ENCODE results near the gene CFTR.

CFTR gene

GRCh38 chr7:117715784-117716445 lies 236.1 kb downstream of the CFTR start:
- Histone ChIP-seq H3K27ac (ENCODE audit: low read depth, low read length) (no peak overlapping the region), H3K36me3 (ENCODE audit: low read length) (no peaks in the 10 kb centered on the region), H3K79me2 (ENCODE audit: insufficient read depth, low read length) (no peaks in the 10 kb centered on the region), H3K9ac (ENCODE audit: low read length) (no peak overlapping the region), H3K9me3 (ENCODE audit: insufficient read depth, low read length) (no peaks in the 10 kb centered on the region), H4K20me1 (ENCODE audit: low read depth, low read length) (no peaks in the 10 kb centered on the region), H3F3A (ENCODE audit: insufficient read depth) (no peaks in the 10 kb centered on the region), H3K4me2 (ENCODE audit: low read depth, low read length, poor library complexity, severe bottlenecking) (no peak overlapping the region), H3K4me3 (ENCODE audit: insufficient read depth, low read length, poor library complexity, severe bottlenecking) (no peak overlapping the region), H3K27me3 (ENCODE audit: low read length) (no peaks in the 10 kb centered on the region), H3K9me2 (replicated peaks; ENCODE audit: insufficient read depth, low read length) (no peaks in the 10 kb centered on the region), H2AFZ (ENCODE audit: low read depth, low read length, severe bottlenecking) (no peak overlapping the region)
- no peak for TF ChIP-seq EZH2phosphoT487 (conservative IDR thresholded peaks at IDR 0.05; ENCODE audit: low read length)
- peak; percentile 54 for TF ChIP-seq CTCF (IDR thresholded peaks at IDR 0.05; ENCODE audit: insufficient read depth, low read length, poor library complexity, severe bottlenecking)

GRCh38 chr7:117716707-117717299 lies 237.0 kb downstream of the CFTR start:
- H3K4me2 ChIP-seq (ENCODE audit: low read depth, low read length, poor library complexity, severe bottlenecking): no peak overlapping the region
- H3K79me2 ChIP-seq (ENCODE audit: insufficient read depth, low read length): no peaks in the 10 kb centered on the region
- H4K20me1 ChIP-seq (ENCODE audit: low read depth, low read length): no peaks in the 10 kb centered on the region
- H3K4me3 ChIP-seq (ENCODE audit: insufficient read depth, low read length, poor library complexity, severe bottlenecking): no peak overlapping the region
- no peak overlapping the region for H3K9ac ChIP-seq (ENCODE audit: low read length)
- H2AFZ ChIP-seq (ENCODE audit: low read depth, low read length, severe bottlenecking): no peak overlapping the region
- H3K9me3 ChIP-seq (ENCODE audit: insufficient read depth, low read length): no peaks in the 10 kb centered on the region
- TF ChIP-seq CTCF (IDR thresholded peaks at IDR 0.05; ENCODE audit: insufficient read depth, low read length, poor library complexity, severe bottlenecking): no peak
- TF ChIP-seq EZH2phosphoT487 (conservative IDR thresholded peaks at IDR 0.05; ENCODE audit: low read length): no peak
- no peaks in the 10 kb centered on the region for H3K27me3 ChIP-seq (ENCODE audit: low read length)
- H3F3A ChIP-seq (ENCODE audit: insufficient read depth): no peaks in the 10 kb centered on the region
- no peaks in the 10 kb centered on the region for H3K36me3 ChIP-seq (ENCODE audit: low read length)
- H3K27ac ChIP-seq (ENCODE audit: low read depth, low read length): no peak overlapping the region
- no peaks in the 10 kb centered on the region for H3K9me2 ChIP-seq (replicated peaks; ENCODE audit: insufficient read depth, low read length)

- Histone ChIP-seq H3F3A (ENCODE audit: insufficient read depth) (no peaks in the 10 kb centered on the region), H3K79me2 (ENCODE audit: insufficient read depth, low read length) (no peaks in the 10 kb centered on the region), H3K4me2 (ENCODE audit: low read depth, low read length, poor library complexity, severe bottlenecking) (no peak overlapping the region), H3K36me3 (ENCODE audit: low read length) (no peaks in the 10 kb centered on the region), H3K9me3 (ENCODE audit: insufficient read depth, low read length) (no peaks in the 10 kb centered on the region), H3K9ac (ENCODE audit: low read length) (no peak overlapping the region), H2AFZ (ENCODE audit: low read depth, low read length, severe bottlenecking) (no peak overlapping the region), H3K27ac (ENCODE audit: low read depth, low read length) (no peak overlapping the region), H4K20me1 (ENCODE audit: low read depth, low read length) (no peaks in the 10 kb centered on the region), H3K4me3 (ENCODE audit: insufficient read depth, low read length, poor library complexity, severe bottlenecking) (no peak overlapping the region), H3K9me2 (replicated peaks; ENCODE audit: insufficient read depth, low read length) (no peaks in the 10 kb centered on the region), H3K27me3 (ENCODE audit: low read length) (no peaks in the 10 kb centered on the region)
- no peak for TF ChIP-seq EZH2phosphoT487 (conservative IDR thresholded peaks at IDR 0.05; ENCODE audit: low read length)
- TF ChIP-seq CTCF (IDR thresholded peaks at IDR 0.05; ENCODE audit: insufficient read depth, low read length, poor library complexity, severe bottlenecking): no peak
Measured at GRCh38 chr7:117717357-117717756, 237.5 kb downstream of the CFTR start.
